KOPT-K1 (cell line): ENCODE data around the gene HS6ST1.

Experiments
- H3K27ac ChIP-seq: fragments of 200-600 bp; sonication (generic); 2 replicates; pipeline ENCODE4 v1.5.1; 2016; ENCODE audit warnings: antibody characterized with exemption, mild to moderate bottlenecking, low read depth, low read length; ENCODE audit not compliant: poor library complexity, severe bottlenecking
- H3K36me3 ChIP-seq: fragments of 200-600 bp; sonication (generic); 2 replicates; pipeline ENCODE4 v1.5.1; 2017; ENCODE audit warnings: antibody characterized with exemption, mild to moderate bottlenecking, low read length, moderate library complexity; ENCODE audit not compliant: insufficient read depth
- H3K9me3 ChIP-seq: fragments of 200-600 bp; sonication (generic); 2 replicates; pipeline ENCODE4 v1.5.1; 2017; ENCODE audit warnings: antibody characterized with exemption, low read length, mild to moderate bottlenecking; ENCODE audit not compliant: insufficient read depth, poor library complexity, severe bottlenecking

HS6ST1 gene, protein sequence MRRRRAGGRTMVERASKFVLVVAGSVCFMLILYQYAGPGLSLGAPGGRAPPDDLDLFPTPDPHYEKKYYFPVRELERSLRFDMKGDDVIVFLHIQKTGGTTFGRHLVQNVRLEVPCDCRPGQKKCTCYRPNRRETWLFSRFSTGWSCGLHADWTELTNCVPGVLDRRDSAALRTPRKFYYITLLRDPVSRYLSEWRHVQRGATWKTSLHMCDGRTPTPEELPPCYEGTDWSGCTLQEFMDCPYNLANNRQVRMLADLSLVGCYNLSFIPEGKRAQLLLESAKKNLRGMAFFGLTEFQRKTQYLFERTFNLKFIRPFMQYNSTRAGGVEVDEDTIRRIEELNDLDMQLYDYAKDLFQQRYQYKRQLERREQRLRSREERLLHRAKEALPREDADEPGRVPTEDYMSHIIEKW

DNA sequence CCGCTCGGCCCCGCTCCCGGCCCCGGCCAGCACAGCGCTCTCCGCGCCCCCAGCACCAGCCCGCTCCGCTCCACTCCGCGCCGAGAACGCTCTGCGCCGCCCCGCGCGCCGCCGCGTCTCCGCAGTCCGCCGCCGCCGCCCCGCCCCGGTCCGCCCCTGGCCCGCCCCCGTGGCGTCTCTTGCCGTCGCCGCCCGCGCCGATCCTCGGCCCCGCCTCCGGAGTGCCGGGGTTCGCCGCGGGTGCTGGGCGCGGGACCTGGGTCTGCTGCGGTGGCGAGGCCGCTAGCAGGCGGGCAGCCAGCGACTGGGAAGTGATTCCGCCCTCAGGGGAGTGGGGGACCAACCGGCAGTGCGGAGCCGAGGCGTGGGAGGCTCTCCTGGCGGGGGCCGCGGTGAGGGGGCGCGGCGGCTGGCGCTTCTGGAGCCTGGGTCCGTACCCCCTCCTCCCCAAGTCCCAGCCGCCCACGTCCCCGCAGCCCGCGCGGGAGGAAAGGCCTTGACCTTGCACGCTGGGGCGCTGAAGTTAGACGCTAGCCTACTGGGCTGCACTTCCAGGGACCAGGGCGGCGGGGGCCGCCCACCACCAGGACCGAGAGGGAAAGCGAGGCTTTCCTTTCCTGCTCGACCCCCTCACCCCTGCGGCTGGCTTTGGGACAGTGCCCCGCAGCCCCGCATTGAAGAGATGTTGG, at the start of gene HS6ST1:
Gene HS6ST1 (minus strand): TSS at position 93 of the 689 bp plus-strand sequence. CDS start 305 bp downstream, outside the sequence.
- H3K27ac ChIP-seq: peak within 1 kb of the TSS; percentile 78
- peaks cover 37% of the 10 kb centered on the region for H3K36me3 ChIP-seq
- H3K9me3 ChIP-seq: no peaks in the 10 kb centered on the region

DNA sequence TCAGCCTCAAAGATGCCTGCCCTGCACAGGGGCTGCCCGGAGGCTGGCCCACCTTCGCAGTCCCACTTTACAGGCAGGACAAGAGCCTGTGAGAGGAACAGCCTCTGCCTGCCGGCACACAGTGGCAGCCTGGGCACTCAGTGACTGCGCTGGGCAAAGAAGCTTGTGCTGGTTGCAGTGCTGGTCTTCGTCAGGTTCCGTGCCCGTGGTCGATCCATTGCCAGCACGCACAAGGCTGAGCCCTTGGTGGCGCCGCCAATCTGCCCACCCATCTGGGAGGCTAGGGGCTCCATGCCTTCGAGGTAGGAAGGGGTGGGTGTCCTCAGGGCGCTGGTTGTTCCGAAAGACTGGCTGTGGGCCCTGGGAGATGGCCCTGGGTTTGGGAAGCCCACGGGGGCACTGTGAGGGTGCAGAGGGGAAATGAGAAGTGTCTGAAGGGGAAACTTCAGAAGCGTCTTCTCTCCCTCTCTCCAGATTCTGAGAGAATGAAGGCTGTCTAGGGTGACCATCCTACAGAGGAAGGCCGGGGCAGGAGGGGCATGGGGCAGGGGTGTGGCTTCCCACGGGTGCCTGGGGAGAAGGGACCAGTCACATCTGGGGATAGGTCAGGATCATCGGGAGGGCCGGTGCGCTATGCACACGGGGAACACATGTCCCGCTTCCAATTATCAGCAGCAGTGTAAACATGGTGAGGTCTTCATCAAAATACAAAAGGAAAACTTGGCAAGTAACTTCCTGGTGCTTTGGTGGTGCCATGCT, 49.1 kb upstream of the HS6ST1 start:
- no peaks in the 10 kb centered on the region for H3K9me3 ChIP-seq
- no peaks in the 10 kb centered on the region for H3K36me3 ChIP-seq
- no peak overlapping the region for H3K27ac ChIP-seq

DNA sequence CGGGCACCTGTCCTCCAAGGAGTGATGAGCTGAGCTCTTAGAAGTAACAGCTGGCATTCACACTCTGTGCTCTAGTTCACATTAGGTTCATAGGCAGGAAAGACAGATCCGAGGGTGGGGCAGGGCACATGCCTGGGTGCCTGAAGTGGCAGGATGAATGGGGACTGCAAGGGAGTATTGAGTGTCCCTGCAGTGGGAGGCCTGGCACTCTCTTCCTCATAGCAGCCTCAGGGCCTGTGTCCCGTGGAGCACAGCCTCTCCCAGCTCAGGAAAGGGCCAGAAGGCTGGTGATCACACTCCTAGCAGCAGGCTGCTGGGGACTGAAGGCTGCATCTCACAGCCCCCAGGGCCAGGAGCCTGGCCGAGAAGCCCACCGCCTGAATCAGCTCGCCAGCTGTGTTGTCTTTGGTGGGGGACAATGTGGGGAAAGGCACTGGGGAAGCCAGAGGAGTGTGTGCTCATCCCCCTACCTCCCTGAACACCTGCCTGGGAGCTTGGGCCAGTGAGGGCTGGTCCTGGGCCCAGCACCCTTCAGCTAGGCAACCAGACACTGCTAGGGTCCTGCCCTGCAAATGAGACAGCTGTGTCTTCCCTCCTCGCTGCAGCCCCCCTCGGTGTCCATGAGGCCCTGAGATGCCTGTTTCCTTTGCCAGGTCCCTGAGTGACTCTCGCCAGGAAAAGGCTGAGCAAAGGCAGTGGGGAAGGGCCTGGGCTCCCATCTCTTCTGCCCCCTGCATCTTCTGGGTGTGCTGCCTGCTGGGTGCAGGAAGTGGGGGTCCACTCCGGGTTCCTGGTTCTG, 48.2 kb upstream of the HS6ST1 start:
- H3K36me3 ChIP-seq: no peaks in the 10 kb centered on the region
- H3K27ac ChIP-seq: no peak overlapping the region
- H3K9me3 ChIP-seq: no peaks in the 10 kb centered on the region

DNA sequence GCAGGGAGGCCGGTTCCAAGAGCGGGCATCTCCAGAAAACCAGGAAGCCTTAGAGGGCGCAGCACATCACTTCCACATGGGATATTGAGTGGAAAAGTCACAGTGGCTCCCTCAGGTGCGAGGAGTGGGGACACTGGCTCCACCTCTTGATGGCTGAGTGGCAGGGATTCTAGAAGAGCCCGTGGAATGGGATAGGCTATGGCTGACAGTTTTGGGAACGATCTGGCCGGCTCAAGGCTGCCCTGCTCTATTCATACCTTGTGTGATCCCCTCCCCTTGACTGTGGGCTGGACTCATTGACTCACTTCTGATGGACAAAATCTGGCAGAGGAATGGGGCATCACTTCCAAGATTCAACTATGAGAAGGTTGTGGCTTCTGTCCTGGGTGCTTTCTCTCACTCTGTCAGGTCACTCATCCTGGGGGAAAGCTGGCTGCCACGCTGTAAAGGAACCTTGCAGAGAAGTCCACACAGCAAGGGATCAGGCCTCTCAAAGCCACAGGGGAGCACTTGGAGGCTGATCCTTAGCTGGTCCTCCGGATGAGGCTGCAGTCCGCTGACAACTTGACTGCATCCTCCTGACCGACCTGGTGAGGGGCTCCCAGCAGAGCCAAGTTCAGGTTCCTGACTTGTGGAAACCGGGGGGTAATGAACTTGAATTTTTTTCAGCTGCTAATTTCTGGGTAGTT, 46.7 kb upstream of the HS6ST1 start:
- no peaks in the 10 kb centered on the region for H3K9me3 ChIP-seq
- no peaks in the 10 kb centered on the region for H3K36me3 ChIP-seq
- no peak overlapping the region for H3K27ac ChIP-seq

DNA sequence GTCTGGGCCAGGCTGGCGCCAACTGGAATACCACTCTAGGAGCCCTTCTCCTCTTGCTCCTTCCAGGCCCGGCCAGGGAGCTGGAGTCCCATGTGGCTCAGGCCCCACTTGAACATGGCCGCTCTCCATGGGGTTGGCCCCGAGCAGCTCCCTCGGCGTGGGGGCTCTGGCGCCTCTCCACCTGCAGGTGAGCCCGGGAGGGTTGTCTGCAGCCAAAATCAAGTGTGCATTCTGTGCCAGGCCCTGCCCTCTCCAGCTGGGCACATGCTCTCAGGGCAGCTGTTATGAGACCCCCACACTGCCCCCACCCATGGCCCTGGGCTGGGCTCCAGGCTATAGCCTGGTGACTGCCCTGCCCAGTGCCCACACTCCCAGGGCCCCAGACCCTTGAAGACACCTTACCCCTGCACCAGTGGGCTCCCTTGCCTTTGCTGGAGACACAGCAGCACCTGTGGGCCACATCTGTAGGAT, 45.8 kb upstream of the HS6ST1 start:
- no peaks in the 10 kb centered on the region for H3K36me3 ChIP-seq
- no peaks in the 10 kb centered on the region for H3K9me3 ChIP-seq
- no peak overlapping the region for H3K27ac ChIP-seq

DNA sequence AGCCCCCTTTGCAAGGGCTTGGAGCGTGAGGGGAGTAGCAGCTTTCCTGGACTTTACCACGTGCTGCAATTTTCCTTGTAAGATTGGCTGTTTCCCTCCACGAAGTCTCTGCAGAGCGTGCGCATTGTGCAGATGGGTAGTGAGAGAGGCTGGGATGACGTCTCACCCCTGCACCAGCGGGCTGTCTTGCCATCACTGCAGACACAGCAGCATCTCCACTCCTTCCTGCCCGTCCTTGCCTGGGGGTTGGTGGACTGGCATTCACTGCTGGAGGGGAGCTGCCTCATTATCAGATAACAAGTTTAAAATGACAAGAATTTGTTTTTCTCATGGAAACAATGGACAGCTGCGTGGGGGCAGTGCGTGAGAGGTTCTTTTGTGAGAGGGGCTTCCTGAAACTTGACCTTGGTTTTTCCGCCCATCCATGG, 45.3 kb upstream of the HS6ST1 start:
- H3K9me3 ChIP-seq: no peaks in the 10 kb centered on the region
- no peaks in the 10 kb centered on the region for H3K36me3 ChIP-seq
- H3K27ac ChIP-seq: no peak overlapping the region

DNA sequence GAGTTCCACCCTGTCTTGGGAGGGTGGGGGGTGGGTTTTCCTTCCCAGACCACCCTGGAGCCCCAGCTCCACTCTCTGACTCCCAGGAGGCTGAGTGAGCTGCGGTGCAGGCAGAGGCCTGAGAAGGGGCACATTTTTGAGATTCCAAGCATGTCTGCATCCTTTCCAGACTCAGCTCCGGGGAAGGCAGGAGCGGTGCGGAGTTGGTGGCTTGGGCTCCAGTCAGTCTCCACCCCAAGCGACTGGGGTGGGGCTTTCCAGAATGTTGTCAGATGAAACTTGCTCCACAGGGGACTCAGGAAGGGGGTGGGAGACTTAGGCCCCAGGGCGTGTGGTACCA, 44.2 kb upstream of the HS6ST1 start:
- Histone ChIP-seq H3K27ac (no peak overlapping the region), H3K9me3 (no peaks in the 10 kb centered on the region), H3K36me3 (no peaks in the 10 kb centered on the region)

DNA sequence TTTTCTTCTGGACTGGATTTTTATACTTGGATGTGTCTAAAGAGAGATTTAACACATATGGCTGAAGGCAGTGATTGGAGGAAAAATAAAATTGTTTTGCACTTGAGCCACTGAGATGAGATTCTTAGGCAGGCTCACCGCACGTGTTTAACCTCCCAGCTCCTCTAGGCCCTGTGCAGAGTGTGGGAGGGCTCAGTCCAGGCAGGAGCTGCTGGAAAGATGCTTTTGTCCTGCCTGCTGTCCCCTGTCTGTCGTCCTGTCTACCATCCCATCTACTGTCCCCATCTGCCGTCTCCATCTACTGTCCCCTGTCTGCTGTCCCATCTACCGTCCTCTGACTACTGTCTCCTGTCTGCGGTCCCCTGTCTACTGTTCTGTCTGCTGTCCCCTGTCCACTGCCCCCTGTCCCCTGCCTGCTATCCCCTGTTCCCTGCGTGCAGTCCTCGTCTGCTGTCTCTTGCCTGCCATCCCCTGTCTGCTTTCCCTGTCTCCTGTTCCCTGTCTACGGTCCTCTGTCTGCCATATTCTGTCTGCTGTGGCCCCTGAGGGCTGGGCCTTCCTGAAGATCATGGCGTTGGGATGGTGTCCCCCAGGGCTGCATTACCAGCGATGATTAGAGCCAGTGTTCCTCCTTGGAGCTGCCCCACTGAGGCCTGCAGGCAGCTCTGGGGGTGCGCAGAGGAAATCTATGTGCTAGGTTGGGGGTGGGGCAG, 43.7 kb upstream of the HS6ST1 start:
- Histone ChIP-seq H3K9me3 (no peaks in the 10 kb centered on the region), H3K36me3 (no peaks in the 10 kb centered on the region), H3K27ac (no peak overlapping the region)

DNA sequence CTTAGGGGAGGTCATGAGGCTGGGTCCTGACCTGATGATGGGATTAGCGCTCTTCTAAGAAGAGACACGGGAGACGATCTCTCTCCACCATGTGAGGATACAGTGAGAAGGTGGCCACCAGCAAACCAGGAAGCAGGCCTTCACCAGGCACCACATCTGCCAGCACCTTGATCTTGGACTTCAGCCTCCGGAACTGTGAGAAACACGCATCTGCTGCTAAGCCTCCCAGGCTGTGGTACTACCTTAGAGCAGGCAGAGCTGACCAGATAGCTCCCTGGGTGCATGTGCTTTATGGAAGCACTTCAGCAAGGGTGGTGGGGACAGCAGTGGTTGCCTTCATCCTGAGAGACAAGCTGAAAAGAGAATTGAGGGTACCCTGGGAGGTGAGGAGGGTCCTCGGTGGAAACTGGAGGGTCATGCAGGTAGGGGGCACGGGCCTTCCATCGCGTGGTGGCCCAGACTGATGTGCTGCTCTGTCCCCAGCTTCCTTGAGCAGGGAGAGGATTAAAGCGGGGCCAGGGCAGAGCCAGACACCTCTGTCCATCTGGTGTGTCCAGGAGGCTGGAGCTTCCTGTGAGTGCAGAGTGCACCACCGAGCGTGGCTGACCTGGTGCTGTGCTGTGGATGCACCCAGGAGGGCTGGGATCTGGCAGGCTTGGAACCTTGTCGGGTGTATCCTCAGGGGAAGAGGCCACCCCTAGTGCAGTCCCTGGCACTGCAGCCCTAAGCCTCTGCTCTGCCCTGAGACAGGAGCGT, 42.9 kb upstream of the HS6ST1 start:
- Histone ChIP-seq H3K27ac (no peak overlapping the region), H3K36me3 (no peaks in the 10 kb centered on the region), H3K9me3 (no peaks in the 10 kb centered on the region)

DNA sequence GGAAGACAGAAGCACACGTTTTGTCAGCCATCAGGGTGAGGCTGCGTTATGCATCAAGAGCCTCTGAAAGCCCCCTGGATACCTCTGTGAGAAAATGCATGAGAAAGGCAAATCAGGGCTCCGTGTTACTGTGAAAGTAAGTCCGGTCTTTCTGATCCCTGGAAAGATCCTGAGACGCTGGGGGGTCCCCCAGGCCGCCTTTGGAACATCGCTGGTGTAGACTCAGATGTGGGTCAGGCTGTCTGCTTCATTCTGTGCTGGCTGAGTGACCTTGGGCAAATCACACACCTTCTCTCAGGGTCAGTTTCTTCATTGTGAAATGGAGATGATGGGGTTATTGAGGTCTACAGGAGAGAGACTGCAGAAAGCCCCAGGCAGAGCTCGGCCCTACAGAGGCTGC, 42.0 kb upstream of the HS6ST1 start:
- Histone ChIP-seq H3K36me3 (no peaks in the 10 kb centered on the region), H3K9me3 (no peaks in the 10 kb centered on the region), H3K27ac (no peak overlapping the region)

DNA sequence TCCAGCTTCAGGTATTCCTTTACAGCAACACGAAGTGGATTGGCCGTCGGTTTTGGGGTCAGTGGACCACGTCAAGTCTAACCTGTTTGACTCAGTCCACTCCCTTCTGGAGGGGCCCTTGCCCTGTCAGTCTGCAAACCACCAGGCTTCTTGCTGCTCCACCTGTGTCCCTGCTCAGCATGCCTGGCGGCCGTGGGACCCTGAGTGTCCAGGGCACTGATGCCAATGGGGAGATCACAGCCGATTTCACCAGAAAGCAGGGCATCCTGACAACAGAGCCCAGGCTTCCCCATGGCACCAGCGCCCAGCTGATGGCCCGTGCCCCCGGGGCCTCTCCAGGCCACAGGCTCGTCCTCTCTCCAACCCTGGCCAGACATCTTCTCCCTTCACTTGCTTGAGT, 41.2 kb upstream of the HS6ST1 start:
- no peak overlapping the region for H3K27ac ChIP-seq
- no peaks in the 10 kb centered on the region for H3K36me3 ChIP-seq
- H3K9me3 ChIP-seq: no peaks in the 10 kb centered on the region

DNA sequence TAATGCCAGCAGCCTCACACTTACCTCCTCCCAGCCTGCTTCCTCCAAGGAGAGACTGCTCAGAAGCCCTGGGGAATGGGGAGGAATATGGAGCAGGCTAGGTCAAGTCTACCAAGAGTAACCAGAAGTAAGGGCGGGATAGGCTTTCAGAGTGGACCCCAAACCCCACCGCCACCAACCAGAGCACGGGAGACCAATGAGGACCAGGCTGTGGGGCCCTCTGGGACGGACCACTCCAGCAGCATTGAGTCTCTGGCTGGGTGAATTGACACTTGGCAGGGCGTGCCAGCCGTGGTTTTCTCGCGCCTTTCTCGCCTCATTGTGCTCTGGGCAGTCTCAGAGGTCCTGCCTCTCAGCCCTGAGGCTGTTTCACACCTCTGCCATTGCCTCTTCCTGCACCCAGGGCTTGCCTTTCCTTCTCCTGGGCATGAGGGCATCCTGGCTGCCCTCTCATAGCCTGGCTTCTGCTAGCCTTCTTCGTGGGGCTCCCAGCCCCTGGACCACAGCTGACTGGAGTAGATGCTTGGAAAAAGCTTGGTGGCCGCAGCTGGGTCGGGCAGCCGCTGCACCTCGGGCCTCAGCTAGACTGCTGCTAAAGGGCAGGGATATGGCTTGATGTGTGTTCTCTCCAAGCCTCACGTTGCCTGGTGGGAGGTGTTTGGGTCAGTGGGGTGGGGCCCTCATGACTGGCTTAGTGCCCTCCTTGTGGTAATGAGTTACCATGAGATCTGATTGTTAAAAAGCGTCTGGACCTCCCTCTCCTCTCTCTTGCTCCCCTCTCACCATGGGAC, 40.5 kb upstream of the HS6ST1 start:
- H3K9me3 ChIP-seq: no peaks in the 10 kb centered on the region
- no peaks in the 10 kb centered on the region for H3K36me3 ChIP-seq
- H3K27ac ChIP-seq: no peak overlapping the region
